Sigmoid colon (tissue), 4 donors: ENCODE results near the gene NUDT17.

Experiments used
- EP300 ChIP-seq, 4 donors: sonication (generic); formaldehyde crosslinking; IDR thresholded peaks; one replicate each; pipeline ENCODE4 v1.6.1; 2017; ENCODE audit warnings: antibody characterized with exemption in 4 of 4
- POLR2A ChIP-seq, 2 donors: fragments of 450-650 bp; IDR thresholded peaks; one replicate each; pipeline ENCODE4 v1.6.1; 2016; ENCODE audit warnings: antibody characterized with exemption in 2 of 2, mild to moderate bottlenecking in 2 of 2, moderate library complexity in 2 of 2
- TF ChIP-seq, protein P1 (sequence below), 4 experiments: fragments of 450-650 bp in 3 of 4; fragments of 200-600 bp in 1 of 4; IDR thresholded peaks; one replicate each; pipeline ENCODE4 v1.5.1; 2016 to 2019; ENCODE audit warnings: antibody characterized with exemption in 4 of 4, mild to moderate bottlenecking in 3 of 4, moderate library complexity in 2 of 4

DNA sequence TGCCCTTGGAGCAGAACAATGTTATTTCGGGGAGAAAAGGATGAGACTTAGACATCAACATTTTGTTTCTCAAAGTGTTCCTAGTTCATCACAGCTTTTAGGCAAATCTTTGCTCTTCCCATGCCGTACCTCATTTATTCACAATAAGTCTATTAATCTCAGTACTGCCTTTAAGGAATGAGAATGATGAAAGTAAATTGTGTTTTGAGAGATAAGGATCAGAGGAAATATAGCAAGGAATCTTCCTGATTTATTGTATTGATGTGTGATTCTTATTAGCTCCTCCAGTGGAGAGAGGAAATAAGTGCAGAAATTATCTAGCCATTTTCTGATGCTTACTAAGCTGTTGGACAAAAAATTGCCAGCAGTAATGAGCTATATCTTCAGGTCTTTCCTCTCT, 19.4 kb upstream of the NUDT17 start:
- no peak for TF ChIP-seq EP300 (IDR thresholded peaks at IDR 0.05)
- TF ChIP-seq, protein P1, sequence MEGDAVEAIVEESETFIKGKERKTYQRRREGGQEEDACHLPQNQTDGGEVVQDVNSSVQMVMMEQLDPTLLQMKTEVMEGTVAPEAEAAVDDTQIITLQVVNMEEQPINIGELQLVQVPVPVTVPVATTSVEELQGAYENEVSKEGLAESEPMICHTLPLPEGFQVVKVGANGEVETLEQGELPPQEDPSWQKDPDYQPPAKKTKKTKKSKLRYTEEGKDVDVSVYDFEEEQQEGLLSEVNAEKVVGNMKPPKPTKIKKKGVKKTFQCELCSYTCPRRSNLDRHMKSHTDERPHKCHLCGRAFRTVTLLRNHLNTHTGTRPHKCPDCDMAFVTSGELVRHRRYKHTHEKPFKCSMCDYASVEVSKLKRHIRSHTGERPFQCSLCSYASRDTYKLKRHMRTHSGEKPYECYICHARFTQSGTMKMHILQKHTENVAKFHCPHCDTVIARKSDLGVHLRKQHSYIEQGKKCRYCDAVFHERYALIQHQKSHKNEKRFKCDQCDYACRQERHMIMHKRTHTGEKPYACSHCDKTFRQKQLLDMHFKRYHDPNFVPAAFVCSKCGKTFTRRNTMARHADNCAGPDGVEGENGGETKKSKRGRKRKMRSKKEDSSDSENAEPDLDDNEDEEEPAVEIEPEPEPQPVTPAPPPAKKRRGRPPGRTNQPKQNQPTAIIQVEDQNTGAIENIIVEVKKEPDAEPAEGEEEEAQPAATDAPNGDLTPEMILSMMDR (IDR thresholded peaks at IDR 0.05): no peak
- TF ChIP-seq POLR2A (IDR thresholded peaks at IDR 0.05): no peak
